HG03354 (cell line): ENCODE data around the gene ANGEL1.

Experiments
- ATAC-seq: cut with Tn5 transposase; IDR thresholded peaks from one replicate; pipeline ENCODE4 v1.9.1; 2021; ENCODE audit warnings: mild to moderate bottlenecking; ENCODE audit not compliant: unreplicated experiment, poor library complexity, severe bottlenecking

The ANGEL1 gene

DNA sequence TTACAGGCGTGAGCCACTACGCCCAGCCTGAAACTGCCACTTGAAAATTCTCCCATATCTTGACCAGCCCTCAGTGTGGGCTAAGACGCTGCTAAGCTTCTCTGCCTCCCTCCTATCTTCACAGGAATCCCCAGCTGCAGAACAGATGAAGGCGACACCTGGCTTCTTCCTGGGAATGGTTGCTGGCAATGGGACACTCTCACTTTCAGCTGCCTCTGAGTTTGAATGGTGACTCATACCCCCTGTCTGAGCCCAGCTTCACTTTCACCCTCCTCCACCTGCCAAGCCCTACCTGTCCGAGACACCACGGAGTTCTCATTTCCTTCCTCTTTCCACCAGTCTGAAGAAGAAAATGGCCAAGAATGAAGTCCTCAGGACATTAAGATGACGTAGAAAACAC, 69.7 kb downstream of the ANGEL1 start:
- no peak for ATAC-seq

DNA sequence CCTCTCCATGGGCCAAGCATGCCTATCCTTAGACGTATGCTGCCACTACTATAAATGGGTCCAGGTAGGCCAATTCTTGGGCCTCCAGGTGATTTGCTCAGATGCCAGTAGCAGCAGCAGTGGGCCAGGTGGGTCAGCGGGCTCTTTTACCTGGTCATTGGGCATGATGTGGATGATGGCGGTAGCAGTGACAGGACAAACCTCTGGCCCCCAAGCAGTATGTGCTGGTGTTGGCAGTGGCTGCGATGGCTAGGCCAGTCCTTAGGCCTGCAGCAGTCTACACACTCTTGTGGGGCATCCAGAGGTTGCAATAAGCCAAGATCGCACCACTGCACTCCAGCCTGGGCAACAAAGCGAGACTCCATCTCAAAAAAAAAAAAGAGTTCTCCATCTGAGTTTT, 70.5 kb downstream of the ANGEL1 start:
- no peak for ATAC-seq

- no peak for ATAC-seq
Observed at GRCh38 chr14:76741074-76741473, 71.6 kb downstream of the ANGEL1 start.
